Measurements from ENCODE around the gene SLC9C2.
"Not testable (repeated sequence)": the region's sequence is repeated elsewhere in the genome, so short reads cannot be mapped to it uniquely, and the experiment has no call there.

The SLC9C2 gene

DNA sequence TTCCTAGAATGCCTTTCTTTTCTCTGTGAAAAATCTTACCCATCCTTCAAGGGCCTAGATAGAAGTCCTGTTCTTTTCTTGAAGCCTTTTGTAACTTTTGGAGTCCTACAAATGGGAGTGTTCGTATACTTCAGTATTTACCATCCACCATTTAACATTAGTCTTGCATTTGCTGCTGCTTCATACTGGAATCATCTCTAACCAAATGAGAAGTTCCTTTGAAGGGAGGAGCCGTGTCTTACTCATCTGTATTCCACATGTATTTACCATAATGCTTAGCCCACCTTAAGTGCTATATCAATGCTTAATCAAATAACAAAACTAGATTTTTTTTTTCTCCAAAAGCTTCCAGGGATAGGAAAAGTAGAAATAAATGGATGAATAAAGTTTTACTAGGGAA is 118.6 kb downstream of the SLC9C2 start:
- no peak for DNase-seq

DNA sequence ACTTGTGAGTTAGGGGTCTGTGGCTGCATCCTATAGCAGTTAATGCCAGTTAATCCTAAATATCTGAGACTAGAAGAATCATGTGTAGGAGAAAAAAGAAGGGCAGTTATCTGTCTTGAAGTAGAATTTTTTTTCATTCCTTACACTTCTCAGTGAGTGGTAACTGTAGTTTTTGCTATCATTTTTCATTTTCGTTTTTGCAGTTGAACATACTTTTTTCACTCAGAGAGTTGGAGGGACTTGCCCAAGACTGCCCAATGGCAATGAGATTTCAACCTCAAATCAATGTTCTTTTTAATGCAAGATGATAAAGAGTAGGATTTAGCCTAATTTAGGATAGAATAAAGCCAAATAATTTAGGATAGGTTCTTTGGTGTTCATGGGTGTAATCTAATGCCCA is 120.2 kb downstream of the SLC9C2 start:
- DNase-seq = no peak

DNA sequence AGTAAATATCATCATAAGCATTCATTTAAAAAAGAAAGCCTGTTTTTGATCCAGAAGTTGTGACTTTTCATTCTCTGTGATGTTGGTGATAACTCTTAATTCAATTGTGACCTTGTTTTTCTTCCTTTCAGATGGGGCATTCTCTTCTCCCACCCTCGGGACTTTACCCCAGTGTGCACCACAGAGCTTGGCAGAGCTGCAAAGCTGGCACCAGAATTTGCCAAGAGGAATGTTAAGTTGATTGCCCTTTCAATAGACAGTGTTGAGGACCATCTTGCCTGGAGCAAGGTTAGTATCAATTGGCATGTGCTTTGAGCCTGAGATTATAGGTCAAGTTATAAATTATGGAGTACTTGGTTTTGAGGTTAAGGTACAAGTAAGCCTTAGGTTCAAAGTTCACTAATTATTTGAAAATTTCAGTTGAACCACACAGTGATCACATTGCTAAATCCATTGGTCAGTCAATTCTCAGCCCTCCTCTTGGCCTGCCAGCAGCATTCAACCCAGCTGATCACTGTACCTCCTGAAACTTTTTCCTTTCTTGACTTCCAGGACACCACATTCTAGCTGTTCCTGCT is 121.6 kb downstream of the SLC9C2 start:
- no peak for DNase-seq

DNA sequence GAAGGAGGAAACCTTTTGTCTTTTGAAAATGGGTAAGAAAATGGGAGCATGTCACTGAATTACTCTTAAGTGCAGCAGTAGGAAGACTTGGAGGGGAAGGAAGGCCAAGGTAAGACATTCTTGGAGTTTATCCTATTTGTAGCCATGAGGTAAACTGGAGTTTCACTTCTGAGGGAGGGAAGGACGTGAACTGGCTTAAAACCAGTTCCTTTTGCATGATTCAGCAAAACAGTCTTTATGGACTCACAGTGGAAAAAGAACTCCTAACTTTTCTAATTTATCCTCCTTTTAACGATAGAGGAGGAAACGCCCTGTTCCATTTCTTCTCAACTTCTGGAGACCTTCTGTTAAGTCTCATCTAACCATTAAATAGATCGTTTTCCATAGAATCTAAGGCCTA is 123.2 kb downstream of the SLC9C2 start:
- DNase-seq = no peak

- DNase-seq = no peak
These were observed 124.7 kb downstream of the SLC9C2 start for GRCh38 chr1:173478094-173478674.

- DNase-seq = peak; percentile 84
These were observed 125.4 kb downstream of the SLC9C2 start, which contains the start of gene PRDX6 for GRCh38 chr1:173477286-173478093. Gene PRDX6 (plus strand): TSS chr1:173477335. CDS start chr1:173477398, 63 bp downstream.

DNA sequence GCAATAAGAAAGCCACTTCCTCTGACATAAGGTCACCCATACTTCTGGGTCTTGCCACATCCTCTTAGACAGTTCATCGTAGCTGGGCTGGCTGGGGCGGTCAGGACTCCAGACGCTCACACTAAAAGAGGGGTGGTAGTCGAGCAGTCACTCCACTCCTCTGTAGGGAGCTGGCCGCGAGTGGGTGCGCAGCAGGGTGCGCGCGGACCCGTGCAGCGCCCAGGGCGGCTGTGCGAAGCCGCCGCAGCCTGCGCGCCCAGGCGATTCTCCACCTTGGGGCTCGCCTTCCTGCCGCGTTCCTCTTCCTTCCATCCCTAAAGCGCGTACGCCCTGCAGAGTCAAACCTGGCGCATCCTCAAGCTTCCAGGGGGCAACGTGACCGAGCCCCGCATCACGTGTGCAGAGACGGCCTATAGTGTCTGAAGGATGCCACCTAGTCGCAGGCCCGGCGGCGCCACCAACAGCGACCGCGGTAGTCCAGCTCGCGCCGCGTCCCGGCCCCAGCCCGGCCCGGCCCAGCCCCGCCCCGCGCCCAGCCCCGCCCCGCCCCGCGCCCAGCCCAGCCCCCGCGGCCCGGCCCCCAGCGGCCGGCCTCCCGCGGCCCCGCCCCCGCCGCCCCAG is 126.1 kb downstream of the SLC9C2 start:
- peak; percentile 78 for DNase-seq

- DNase-seq = no peak
These were observed 126.6 kb downstream of the SLC9C2 start for GRCh38 chr1:173476197-173476664.

GRCh38 chr1:173475564-173476196 is 127.2 kb downstream of the SLC9C2 start:
- no peak for DNase-seq

DNA sequence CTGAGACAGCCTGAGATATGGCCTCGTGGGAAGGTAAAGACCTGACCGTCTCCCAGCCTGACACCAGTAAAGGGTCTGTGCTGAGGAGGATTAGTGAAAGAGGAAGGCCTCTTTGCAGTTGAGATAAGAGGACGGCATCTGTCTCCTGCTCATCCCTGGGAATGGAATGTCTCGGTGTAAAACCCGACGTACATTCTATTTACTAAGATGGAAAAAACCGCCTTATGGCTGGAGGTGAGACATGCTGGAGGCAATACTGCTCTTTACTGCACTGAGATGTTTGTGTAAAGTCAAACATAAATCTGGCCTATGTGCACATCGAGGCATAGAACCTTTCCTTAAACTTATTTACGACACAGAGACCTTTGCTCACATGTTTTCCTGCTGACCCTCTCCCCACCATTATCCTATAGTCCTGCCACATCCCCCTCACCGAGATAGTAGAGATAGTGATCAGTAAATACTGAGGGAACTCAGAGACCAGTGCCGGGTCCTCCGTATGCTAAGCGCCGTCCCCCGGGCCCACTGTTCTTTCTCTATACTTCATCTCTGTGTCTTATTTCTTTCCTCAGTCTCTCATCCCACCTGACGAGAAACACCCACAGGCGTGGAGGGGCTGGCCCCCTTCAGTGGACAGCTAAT is 128.0 kb downstream of the SLC9C2 start:
- DNase-seq = not testable (repeated sequence)

DNA sequence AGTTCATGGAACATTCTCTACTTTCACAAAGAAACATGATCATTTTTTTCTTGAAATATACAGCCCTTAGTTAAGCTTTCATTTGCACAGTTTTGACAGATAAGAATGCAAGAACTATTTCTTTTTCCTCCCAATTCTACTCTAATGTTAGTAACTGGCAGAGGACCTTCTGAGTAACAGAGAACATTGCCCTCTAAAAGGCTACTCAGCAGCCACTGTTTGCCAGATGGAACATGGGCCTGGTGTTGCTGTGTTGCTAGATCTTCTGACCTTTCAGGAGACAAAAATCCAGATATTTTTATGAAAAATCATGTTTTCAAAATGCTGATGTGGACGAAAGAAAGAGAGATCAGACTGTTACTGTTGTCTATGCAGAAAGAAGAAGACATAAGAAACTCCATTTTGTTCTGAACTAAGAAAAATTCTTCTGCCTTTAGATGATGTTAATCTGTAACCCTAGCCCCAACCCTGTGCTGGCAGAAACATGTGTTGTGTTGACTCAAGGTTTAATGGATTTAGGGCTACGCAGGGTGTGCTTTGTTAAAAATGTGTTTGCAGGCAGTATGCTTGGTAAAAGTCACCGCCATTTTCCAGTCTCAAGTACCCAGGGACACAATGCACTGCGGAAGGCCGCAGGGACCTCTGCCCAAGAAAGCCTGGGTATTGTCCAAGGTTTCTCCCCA is 128.6 kb downstream of the SLC9C2 start:
- DNase-seq = no peak

- DNase-seq = no peak
These were observed 129.3 kb downstream of the SLC9C2 start for GRCh38 chr1:173473599-173474011.

DNA sequence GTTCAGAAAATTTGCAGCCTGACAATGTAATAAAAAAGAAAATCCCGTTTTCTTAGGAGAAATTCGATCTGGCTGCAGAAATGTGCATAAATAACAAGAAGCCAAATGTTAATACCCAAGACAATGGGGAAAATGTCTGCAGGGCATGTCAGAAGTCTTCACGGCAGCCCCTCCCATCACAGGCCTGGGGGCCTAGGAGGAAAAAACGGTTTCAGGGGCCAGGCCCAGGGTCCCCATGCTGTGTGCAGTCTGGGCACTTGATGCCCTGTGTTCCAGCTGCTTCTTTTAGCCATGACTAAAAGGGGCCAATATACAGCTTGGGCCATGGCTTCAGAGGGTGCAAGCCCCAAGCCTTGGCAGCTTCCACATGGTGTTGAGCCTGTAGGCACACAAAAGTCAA is 132.3 kb downstream of the SLC9C2 start:
- DNase-seq = no peak

GRCh38 chr1:173469656-173470055 is 133.2 kb downstream of the SLC9C2 start:
- no peak for DNase-seq

- no peak for DNase-seq
These were observed 135.4 kb downstream of the SLC9C2 start for GRCh38 chr1:173467426-173467825.

DNA sequence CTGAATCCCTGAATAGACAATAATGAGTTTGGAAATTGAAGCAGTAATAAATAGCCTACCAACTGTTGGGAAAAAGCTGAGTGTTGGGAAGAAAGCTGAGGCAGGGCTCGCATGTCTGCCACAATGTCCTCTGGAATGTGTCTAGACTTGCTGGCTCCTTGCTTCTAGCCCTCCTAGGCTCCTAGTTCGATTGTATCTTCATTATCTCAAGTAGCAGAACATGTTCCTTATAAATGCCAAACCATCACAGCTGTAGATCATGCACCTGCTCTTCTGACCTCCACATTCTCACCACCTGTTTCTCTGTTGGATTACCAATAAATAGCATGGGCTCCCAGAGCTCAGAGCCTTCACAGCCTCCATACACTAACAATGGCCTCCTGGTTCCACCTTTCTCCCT is 138.7 kb downstream of the SLC9C2 start:
- DNase-seq = not testable (repeated sequence)

DNA sequence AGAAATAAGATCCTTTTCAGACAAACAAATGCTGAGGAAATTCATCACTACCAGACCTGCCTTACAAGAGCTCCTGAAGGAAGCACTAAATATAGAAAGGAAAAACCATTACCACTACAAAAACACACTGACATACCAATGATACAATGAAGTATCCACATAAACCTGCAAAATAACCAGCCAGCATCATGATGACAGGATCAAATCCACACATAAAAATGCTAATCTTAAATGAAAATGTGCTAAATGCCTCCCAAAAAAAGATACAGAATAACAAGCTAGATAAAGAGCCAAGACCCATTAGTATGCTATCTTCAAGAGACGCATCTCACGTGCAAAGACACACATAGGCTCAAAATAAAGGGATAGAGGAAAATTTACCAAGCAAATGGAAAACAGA is 140.2 kb downstream of the SLC9C2 start:
- DNase-seq = not testable (repeated sequence)

DNA sequence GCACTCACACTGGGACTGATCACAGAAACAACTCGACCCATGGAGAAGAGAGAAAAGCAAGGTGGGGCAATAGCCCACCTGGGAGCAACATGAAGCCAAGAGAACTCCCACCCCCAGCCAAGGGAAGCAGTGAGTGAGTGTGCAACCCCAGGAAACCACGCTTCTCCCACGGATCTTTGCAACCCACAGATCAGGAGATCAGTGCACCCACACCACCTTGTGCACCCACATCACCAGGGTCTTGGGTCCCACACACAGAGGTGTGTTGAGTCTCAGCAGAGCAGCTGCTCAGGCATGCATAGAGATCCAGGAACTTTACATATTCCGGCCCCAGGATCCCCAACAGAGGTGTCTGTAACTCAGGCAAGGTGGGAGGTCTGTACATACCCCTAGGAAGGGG is 143.0 kb downstream of the SLC9C2 start:
- no peak for DNase-seq

GRCh38 chr1:173454966-173455524 is 147.8 kb downstream of the SLC9C2 start:
- no peak for DNase-seq

DNA sequence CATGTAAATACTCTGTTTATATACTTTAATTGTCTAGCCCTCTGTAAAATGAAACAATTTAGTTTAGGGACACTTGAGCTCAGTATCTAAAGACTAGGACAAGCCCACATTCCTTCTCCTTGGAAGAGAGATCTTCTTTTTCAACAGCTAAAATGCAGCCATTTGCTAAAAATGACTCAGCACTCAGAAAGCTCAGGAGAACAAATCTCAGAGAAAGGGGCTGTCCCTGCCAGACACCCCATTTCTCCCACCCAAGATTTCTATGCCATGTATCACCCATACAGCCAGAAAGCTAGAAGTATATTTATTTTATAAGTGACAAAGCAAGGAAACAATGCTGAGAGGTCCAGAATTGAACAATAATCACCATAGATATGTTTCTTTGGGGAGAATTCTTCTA is 148.9 kb downstream of the SLC9C2 start:
- DNase-seq = no peak

DNA sequence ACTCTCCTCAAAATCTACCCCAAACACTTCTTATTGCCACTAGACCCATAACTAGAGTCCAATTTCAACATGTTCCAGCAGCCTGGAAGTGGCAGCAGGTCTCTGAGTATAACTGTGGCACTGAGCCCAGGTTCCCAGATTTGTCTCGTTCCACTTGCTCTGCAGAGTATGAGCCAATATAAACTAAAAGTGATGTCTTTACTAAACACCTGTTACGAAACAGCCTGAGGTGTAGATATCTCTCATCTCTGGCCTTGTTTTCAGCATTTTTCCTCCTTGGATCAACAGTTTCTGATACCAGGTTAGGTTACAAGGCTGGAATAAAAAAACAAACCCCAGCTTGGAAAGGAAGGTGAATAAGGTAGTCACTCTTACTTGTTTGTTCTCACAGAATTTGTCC is 150.9 kb downstream of the SLC9C2 start:
- DNase-seq = no peak

Data from CD4-positive, alpha-beta T cell treated with Interferon gamma for 1 hour (primary cell).